HK-2 (cell line): ENCODE measurements around the gene AIDA.
"Not testable (repeated sequence)": the region's sequence is repeated elsewhere in the genome, so short reads cannot be mapped to it uniquely, and the experiment has no call there.

Source experiments
- DNase-seq: peaks from one replicate; pipeline ENCODE4 v3.0.0-alpha.2; 2018; ENCODE audit not compliant: unreplicated experiment

AIDA gene

GRCh38 chr1:222711319-222712252 is 705 bp downstream of the AIDA start:
- peak; percentile 65 for DNase-seq

- no peak for DNase-seq
These were observed 2.6 kb downstream of the AIDA start for GRCh38 chr1:222709700-222710153.

GRCh38 chr1:222706815-222707214 is 5.5 kb downstream of the AIDA start:
- DNase-seq: no peak

- no peak for DNase-seq
These were observed 8.0 kb downstream of the AIDA start for GRCh38 chr1:222704260-222704659.

DNA sequence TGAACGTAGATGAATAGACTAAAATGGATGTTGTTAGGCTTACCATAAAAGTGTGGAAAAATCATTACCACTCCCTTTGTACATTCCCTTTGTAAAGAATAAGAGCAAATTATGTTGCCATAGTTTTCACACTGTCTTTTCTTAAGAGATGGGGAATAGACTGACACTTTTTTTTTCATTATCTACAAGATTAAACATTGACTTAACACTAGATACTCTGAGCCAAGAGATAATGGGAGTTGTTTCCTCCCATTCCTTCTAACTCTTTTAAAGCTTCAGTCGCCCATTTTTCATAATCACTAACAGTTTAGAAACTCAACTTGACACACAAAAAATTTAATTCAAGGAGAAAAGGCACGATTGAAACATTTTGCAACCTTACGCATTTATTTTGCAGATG is 10.1 kb downstream of the AIDA start:
- no peak for DNase-seq

- DNase-seq: no peak
These were observed 14.5 kb downstream of the AIDA start for GRCh38 chr1:222697826-222698225.

DNA sequence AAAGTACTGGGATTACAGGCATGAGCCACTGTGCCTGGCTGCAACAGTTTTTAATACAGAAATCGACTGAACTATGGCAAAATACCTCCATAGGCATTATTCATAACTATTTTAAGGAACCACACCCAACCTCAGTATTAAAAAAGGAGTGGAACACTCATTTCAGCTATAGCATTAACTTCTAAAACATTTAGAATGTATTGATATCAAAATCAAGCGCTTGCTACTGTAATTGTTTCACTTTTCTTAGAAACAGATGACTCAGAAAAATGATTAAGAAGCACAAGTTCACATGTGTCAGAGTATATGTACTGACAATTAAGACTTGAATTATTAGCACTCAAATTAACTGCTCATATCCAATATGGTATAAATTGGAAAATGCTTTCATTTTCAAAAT is 15.1 kb downstream of the AIDA start:
- DNase-seq: no peak

DNA sequence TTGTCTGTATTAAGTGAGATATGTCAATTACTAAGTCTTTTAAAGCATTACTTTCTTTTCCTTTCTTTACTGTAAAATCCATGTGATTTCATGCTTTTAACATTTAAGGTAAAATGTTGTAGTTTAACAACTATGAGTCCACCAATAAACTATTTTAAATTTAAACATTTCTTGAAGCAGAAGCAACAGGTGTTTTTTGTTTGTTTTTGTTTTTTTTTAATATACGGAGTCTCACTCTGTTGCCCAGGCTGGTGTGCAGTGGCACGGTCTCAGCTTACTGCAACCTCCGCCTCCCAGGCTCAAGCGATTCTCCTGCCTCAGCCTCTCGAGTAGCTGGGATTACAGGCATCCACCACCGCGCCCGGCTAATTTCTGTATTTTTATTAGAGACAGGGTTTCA is 15.6 kb downstream of the AIDA start:
- DNase-seq: no peak

GRCh38 chr1:222694927-222695326 is 17.4 kb downstream of the AIDA start:
- no peak for DNase-seq

- DNase-seq: no peak
These were observed 21.3 kb downstream of the AIDA start for GRCh38 chr1:222691016-222691415.

DNA sequence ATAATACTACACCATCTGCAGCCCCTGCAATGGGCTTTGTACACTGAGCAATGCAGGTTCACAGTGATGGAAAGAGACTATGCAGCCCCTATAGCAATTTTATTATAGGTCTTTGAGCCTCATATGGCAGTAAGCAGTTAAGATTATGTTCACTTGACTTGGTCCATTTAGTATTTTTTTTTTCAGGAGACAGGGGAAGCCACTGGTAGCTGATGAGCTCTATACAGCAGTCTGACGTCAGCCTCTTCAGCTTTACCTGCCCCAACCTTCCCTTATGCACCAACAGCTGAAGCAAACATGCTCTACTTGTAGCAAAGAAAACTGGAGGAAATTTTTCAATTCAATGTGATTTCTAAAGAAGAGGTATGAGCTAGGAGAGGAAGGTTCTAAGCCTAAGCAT is 32.2 kb downstream of the AIDA start:
- no peak for DNase-seq

GRCh38 chr1:222670110-222670509 is 42.2 kb downstream of the AIDA start:
- no peak for DNase-seq

- not testable (repeated sequence) for DNase-seq
These were observed 43.2 kb downstream of the AIDA start for GRCh38 chr1:222669107-222669506.

- not testable (repeated sequence) for DNase-seq
These were observed 44.1 kb downstream of the AIDA start for GRCh38 chr1:222668184-222668583.

DNA sequence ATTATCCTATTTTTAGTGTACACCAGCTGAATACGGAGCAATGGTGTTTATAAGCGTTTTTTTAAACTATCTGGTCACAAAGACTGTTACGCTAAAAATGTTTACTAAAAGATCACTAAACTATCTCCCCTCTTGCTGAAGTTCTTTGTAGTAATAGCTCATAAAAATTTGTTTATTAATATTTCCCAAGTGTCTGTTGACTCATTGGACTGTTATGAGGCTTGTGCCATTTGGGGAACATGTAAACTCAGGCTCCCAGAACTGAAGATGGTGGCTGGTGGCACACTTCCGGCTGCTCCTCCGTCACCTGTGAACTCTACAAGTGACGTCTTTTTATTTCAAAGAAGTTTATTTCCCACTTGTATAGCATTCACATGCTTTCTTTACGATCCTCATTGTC is 46.3 kb downstream of the AIDA start:
- DNase-seq: no peak

DNA sequence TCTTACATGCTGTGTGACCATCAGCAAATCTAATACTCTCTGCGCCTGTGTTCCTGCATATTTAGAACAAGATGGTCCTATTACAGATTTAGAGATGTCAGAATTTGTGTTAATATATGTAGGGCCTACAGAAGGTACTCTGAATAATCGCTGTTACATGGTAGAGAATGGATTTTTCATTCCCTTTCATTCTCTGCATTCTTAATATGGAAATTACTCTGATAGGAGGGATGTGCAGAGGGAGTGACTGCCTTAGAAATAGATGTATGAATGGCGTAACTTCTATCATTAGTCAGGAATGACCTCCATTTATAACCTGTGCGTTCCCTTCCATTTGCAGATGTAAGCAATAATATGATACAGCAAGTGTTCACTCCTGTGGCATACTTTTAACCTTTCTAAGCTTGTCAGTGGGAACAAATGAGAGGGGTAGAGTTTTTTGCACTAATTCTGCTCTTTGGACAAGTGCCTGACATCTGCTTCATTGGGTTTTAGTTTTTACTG is 48.8 kb downstream of the AIDA start:
- no peak for DNase-seq

GRCh38 chr1:222657899-222658298 is 54.4 kb downstream of the AIDA start:
- DNase-seq: no peak

DNA sequence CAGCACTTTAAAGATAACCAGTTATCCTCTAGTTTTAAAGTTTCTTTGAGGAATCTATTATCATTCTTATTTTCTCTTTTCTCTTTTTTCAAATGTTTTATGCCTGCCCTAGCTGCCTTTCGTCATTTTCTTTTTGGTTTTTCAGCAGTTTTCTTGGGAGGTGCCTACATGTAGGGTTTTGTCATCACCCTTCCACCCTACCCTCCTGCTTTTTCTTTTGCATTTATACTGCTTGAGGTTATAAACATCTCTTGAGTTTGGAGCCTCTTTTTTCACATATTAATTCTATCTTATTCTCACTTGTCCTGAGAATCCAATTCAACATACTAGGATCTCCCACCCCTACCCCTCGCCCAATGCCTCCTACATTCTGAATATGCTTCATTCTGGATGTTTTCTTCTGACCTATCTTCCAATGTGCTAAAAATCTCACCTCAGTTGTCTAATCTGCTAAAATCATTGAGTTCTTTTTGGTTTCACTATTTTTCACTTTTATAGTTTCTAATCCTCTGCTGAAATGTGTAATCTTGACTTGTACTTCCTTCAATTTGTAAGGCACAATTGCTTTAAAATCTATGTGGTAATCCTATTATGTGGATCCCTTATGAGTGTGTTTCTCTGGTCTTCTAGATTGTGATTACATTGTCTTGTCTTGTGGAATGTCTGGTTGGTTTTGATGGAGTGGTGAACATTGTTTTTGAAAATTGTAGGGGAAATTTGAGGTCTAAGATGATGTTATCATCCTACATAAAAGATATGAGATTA is 55.7 kb downstream of the AIDA start:
- DNase-seq: no peak

- DNase-seq: no peak
These were observed 57.4 kb downstream of the AIDA start for GRCh38 chr1:222654849-222655248.

DNA sequence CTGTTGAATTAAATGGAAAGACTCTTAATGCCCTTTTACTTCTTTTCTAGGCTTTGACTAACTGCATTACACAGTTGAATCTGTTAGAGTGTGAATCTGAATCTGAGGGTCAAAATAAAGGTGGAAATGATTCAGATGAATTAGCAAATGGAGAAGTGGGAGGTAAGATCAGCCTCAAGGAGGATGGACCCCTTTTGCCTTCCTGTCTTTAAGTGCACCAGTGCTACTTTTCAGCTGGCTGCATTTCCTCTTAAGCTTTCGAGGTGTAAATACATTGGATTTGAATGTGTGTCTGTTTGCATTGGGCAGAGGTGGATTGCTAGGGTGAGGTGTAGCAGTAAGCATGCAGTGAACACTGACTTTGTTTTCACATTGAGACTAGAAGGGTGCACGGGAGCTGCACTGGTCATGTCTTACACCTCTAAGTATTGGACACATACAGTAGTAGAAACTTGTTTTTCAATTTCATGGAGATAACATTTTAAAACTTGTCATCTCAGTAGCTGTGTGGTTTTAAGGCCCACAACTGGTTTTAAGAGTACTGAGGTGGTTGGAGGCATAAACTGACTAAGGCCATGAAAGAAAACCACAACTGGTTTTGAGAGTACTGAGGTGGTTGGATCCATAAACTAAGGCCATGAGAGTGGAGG is 59.0 kb downstream of the AIDA start:
- DNase-seq: no peak

GRCh38 chr1:222652676-222653075 is 59.6 kb downstream of the AIDA start:
- no peak for DNase-seq

DNA sequence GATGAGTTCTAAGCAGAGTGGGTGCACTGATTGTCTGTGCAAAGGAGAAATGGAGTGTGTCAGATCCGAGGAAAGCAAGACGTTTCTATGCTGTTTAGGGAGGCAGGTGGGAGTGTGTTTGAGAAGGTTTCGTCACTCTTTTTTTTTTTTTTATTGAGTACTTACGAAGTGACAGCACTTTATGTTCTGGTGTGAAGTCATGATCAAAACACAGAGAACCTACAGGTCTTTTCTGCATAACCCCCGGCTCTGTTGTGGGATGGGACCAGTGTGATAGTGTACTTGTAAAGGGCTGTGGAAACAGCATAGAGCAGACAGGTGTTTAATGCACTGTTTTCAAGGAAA is 67.7 kb downstream of the AIDA start:
- DNase-seq: no peak
